ENCODE measurements around the gene RPL18.

RPL18 gene

DNA sequence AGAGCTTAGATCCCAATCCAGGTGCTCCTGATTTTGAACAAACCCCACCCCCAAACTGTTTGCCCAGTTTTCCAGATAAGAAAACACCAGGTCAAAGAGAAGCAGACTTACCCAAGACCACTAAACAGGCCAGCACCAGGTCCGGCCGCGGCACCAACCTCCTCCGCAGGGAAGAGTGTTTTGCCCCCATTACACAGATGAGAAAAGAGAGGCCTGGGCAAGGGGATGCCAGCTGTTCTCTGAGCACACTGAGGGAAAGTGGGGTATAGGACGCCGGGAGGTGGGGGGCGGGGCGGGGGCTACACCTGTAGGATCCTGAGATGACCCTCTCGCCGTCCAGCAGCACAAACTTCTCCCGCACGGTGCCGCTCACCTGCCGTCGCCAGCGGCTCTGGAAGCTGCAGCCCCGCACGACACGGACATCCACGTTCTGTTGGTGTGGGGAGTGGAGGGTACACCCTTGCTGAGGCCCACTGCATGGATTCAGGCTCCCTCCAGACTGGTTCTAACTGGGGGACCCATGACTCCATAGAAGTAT, 9.3 kb downstream of the RPL18 start:
- H3K4ac ChIP-seq (ENCODE audit: low read depth, low read length) = no peak overlapping the region
- no peak overlapping the region for H3K18ac ChIP-seq (ENCODE audit: low read length)
- no peak overlapping the region for H3K56ac ChIP-seq (ENCODE audit: low read length)
- H3K27ac ChIP-seq (ENCODE audit: low read depth, low read length) = no peak overlapping the region
- no peak overlapping the region for H2BK120ac ChIP-seq (ENCODE audit: low read depth, low read length)
- DNase-seq = no peak
- no peak overlapping the region for H4K8ac ChIP-seq (ENCODE audit: low read depth, low read length)
- H3K4me1 ChIP-seq (ENCODE audit: control insufficient read depth, low read depth, low read length) = no peaks in the 10 kb centered on the region
- no peak overlapping the region for H3K9ac ChIP-seq (ENCODE audit: low read length)
- no peak overlapping the region for H2BK5ac ChIP-seq (ENCODE audit: low read length)
- no peak overlapping the region for H3K4me2 ChIP-seq (ENCODE audit: low read length)
- no peak overlapping the region for H2AK5ac ChIP-seq (ENCODE audit: low read length)
- H4K5ac ChIP-seq (ENCODE audit: low read length) = no peak overlapping the region
- no peaks in the 10 kb centered on the region for H3K36me3 ChIP-seq (ENCODE audit: control insufficient read depth, insufficient read depth, low read length)
- no peaks in the 10 kb centered on the region for H3K79me2 ChIP-seq (ENCODE audit: control insufficient read depth, insufficient read depth, low read length)
- H3K27me3 ChIP-seq (ENCODE audit: insufficient read depth, low read length, poor library complexity) = no peaks in the 10 kb centered on the region
- no peak overlapping the region for H2BK15ac ChIP-seq (replicated peaks; ENCODE audit: low read depth)
- no peak overlapping the region for H3K4me3 ChIP-seq (ENCODE audit: low read length)
- WGBS (ENCODE audit: extremely low coverage, insufficient coverage, low lambda C conversion rate) = no CpG with 5 or more reads among the region's 20 CpGs
- H3K23ac ChIP-seq (ENCODE audit: low read length) = no peak overlapping the region
- no peaks in the 10 kb centered on the region for H3K79me1 ChIP-seq (ENCODE audit: low read length)

DNA sequence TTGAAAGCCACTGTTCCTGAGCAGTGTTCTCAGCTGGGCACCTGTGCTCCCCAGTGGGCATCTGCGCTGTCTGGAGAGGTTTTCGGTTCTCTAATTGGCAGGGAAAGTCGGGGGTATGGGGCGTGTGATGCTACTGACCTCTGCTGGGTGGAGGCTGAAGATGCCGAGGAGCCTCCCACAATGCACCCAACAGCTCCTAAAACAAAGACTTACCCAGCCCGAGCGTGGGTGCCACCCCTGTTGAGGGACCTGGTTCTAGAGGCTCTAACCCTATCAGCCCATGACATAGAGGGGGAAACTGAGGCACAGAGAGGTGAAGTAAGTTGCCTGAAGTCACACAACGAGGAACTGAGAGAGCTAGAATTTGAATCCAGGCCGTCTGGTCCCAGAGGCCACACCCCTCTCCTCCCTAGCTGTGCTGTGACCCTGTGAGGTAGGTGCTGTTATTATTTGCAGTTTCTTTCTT, 10.1 kb downstream of the RPL18 start:
- peak overlapping the region; percentile 37 for H3K56ac ChIP-seq (ENCODE audit: low read length)
- no peaks in the 10 kb centered on the region for H3K36me3 ChIP-seq (ENCODE audit: control insufficient read depth, insufficient read depth, low read length)
- no CpG with 5 or more reads among the region's 9 CpGs for WGBS (ENCODE audit: extremely low coverage, insufficient coverage, low lambda C conversion rate)
- no peaks in the 10 kb centered on the region for H3K4me1 ChIP-seq (ENCODE audit: control insufficient read depth, low read depth, low read length)
- no peaks in the 10 kb centered on the region for H3K27me3 ChIP-seq (ENCODE audit: insufficient read depth, low read length, poor library complexity)
- no peaks in the 10 kb centered on the region for H3K79me1 ChIP-seq (ENCODE audit: low read length)
- no peak overlapping the region for H2BK120ac ChIP-seq (ENCODE audit: low read depth, low read length)
- DNase-seq = peak; percentile 68
- no peak overlapping the region for H3K4me2 ChIP-seq (ENCODE audit: low read length)
- no peak overlapping the region for H4K8ac ChIP-seq (ENCODE audit: low read depth, low read length)
- H2BK5ac ChIP-seq (ENCODE audit: low read length) = no peak overlapping the region
- no peak overlapping the region for H3K4ac ChIP-seq (ENCODE audit: low read depth, low read length)
- H3K79me2 ChIP-seq (ENCODE audit: control insufficient read depth, insufficient read depth, low read length) = no peaks in the 10 kb centered on the region
- H2AK5ac ChIP-seq (ENCODE audit: low read length) = no peak overlapping the region
- H3K27ac ChIP-seq (ENCODE audit: low read depth, low read length) = no peak overlapping the region
- H4K5ac ChIP-seq (ENCODE audit: low read length) = no peak overlapping the region
- H3K18ac ChIP-seq (ENCODE audit: low read length) = no peak overlapping the region
- H3K23ac ChIP-seq (ENCODE audit: low read length) = no peak overlapping the region
- no peak overlapping the region for H3K9ac ChIP-seq (ENCODE audit: low read length)
- H3K4me3 ChIP-seq (ENCODE audit: low read length) = no peak overlapping the region
- no peak overlapping the region for H2BK15ac ChIP-seq (replicated peaks; ENCODE audit: low read depth)

DNA sequence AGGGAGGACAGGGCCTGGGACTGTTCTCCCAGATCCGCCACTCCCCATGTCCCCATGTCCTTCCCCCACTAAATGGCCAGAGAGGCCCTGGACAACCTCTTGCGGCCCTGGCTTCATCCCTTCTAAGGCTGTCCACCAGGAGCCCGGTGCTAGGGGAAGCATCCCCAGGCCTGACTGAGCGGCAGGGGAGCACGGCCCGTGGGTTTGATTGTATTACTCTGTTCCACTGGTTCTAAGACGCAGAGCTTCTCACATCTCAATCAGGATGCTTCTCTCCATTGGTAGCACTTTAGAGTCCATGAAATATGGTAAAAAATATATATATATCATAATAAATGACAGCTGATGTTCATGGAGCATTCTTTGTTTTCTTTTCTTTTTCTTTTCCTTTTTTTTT, 11.6 kb downstream of the RPL18 start:
- H3K79me1 ChIP-seq (ENCODE audit: low read length) = no peaks in the 10 kb centered on the region
- no peak overlapping the region for H3K27ac ChIP-seq (ENCODE audit: low read depth, low read length)
- H3K23ac ChIP-seq (ENCODE audit: low read length) = no peak overlapping the region
- no peak overlapping the region for H3K56ac ChIP-seq (ENCODE audit: low read length)
- H2AK5ac ChIP-seq (ENCODE audit: low read length) = no peak overlapping the region
- no peak overlapping the region for H3K4me3 ChIP-seq (ENCODE audit: low read length)
- no peaks in the 10 kb centered on the region for H3K27me3 ChIP-seq (ENCODE audit: insufficient read depth, low read length, poor library complexity)
- H3K4me1 ChIP-seq (ENCODE audit: control insufficient read depth, low read depth, low read length) = no peaks in the 10 kb centered on the region
- no peaks in the 10 kb centered on the region for H3K36me3 ChIP-seq (ENCODE audit: control insufficient read depth, insufficient read depth, low read length)
- H4K5ac ChIP-seq (ENCODE audit: low read length) = no peak overlapping the region
- H2BK120ac ChIP-seq (ENCODE audit: low read depth, low read length) = no peak overlapping the region
- no peak overlapping the region for H3K18ac ChIP-seq (ENCODE audit: low read length)
- no peaks in the 10 kb centered on the region for H3K79me2 ChIP-seq (ENCODE audit: control insufficient read depth, insufficient read depth, low read length)
- no CpG with 5 or more reads among the region's 7 CpGs for WGBS (ENCODE audit: extremely low coverage, insufficient coverage, low lambda C conversion rate)
- H3K4ac ChIP-seq (ENCODE audit: low read depth, low read length) = no peak overlapping the region
- no peak for DNase-seq
- no peak overlapping the region for H3K4me2 ChIP-seq (ENCODE audit: low read length)
- no peak overlapping the region for H3K9ac ChIP-seq (ENCODE audit: low read length)
- no peak overlapping the region for H2BK15ac ChIP-seq (replicated peaks; ENCODE audit: low read depth)
- no peak overlapping the region for H4K8ac ChIP-seq (ENCODE audit: low read depth, low read length)
- H2BK5ac ChIP-seq (ENCODE audit: low read length) = no peak overlapping the region

DNA sequence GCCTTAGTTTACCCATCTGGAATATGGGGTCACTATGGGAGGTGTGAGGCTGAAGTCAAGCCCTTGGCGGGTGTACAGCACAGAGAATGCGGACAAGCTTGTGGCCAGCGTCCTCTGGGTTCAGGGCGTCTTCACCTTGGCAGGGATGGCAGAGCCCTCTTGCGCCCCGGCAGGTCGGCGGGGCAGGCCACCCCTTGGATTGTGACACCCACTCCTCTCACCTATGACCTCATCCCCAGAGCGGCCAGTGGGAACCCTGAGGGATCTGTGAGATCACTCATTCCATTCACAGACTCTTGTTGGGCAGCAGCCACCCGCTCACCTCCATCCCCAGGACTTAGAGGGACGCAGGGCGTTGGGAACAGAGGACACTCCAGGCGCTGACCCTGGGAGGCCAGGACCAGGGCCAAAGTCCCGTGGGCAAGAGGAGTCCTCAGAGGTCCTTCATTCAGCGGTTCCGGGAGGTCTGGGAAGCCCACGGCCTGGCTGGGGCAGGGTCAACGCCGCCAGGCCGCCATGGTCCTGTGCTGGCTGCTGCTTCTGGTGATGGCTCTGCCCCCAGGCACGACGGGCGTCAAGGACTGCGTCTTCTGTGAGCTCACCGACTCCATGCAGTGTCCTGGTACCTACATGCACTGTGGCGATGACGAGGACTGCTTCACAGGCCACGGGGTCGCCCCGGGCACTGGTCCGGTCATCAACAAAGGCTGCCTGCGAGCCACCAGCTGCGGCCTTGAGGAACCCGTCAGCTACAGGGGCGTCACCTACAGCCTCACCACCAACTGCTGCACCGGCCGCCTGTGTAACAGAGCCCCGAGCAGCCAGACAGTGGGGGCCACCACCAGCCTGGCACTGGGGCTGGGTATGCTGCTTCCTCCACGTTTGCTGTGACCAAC, 12.3 kb downstream of the RPL18 start, which contains the start of gene SPACA4:
Gene SPACA4, plus strand, starts transcription at position 280 of the 896 bp plus-strand sequence. Its CDS starts 237 bp downstream, at position 517.
- WGBS (ENCODE audit: extremely low coverage, insufficient coverage, low lambda C conversion rate) = no CpG with 5 or more reads among the region's 39 CpGs
- Histone ChIP-seq H4K8ac (ENCODE audit: low read depth, low read length) (no peak within 1 kb of the TSS), H2BK15ac (replicated peaks; ENCODE audit: low read depth) (no peak within 1 kb of the TSS), H3K4me1 (ENCODE audit: control insufficient read depth, low read depth, low read length) (no peaks in the 10 kb centered on the region), H2BK5ac (ENCODE audit: low read length) (no peak within 1 kb of the TSS), H2AK5ac (ENCODE audit: low read length) (no peak within 1 kb of the TSS), H3K56ac (ENCODE audit: low read length) (no peak within 1 kb of the TSS), H4K5ac (ENCODE audit: low read length) (no peak within 1 kb of the TSS), H3K27me3 (ENCODE audit: insufficient read depth, low read length, poor library complexity) (no peaks in the 10 kb centered on the region), H3K4me2 (ENCODE audit: low read length) (no peak within 1 kb of the TSS), H3K79me1 (ENCODE audit: low read length) (no peaks in the 10 kb centered on the region), H3K18ac (ENCODE audit: low read length) (no peak within 1 kb of the TSS), H3K4me3 (ENCODE audit: low read length) (no peak within 1 kb of the TSS), H3K79me2 (ENCODE audit: control insufficient read depth, insufficient read depth, low read length) (no peaks in the 10 kb centered on the region), H3K23ac (ENCODE audit: low read length) (no peak within 1 kb of the TSS), H3K4ac (ENCODE audit: low read depth, low read length) (no peak within 1 kb of the TSS), H2BK120ac (ENCODE audit: low read depth, low read length) (no peak within 1 kb of the TSS), H3K27ac (ENCODE audit: low read depth, low read length) (no peak within 1 kb of the TSS), H3K36me3 (ENCODE audit: control insufficient read depth, insufficient read depth, low read length) (no peaks in the 10 kb centered on the region), H3K9ac (ENCODE audit: low read length) (no peak within 1 kb of the TSS)
- DNase-seq = no peak

DNA sequence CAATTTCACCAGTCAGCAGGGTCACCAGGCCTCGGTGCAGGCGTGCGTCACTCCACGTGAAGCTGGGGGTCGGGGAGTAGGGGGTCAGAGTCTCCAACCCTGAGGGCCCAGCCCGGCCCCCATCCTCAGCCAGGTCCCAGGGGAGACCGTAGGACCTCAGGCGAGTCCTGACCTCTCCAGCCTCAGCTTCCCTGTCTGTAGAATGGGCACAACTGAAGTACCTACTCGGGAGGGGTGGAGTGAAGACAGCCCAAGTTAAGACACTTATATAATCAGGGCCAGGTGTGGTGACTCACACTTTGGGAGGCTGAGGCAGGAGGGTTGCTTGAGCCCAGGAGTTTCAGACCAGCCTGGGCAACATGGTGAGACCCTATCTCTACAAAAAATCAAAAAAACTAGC, 15.1 kb downstream of the RPL18 start:
- Histone ChIP-seq H3K79me1 (ENCODE audit: low read length) (no peaks in the 10 kb centered on the region), H2AK5ac (ENCODE audit: low read length) (no peak overlapping the region)
- WGBS (ENCODE audit: extremely low coverage, insufficient coverage, low lambda C conversion rate) = no CpG with 5 or more reads among the region's 9 CpGs

More for the DNA sequence above, 15.1 kb downstream of the RPL18 start:
- no peak for DNase-seq
- no peaks in the 10 kb centered on the region for H3K27me3 ChIP-seq (ENCODE audit: insufficient read depth, low read length, poor library complexity)
- H3K4me1 ChIP-seq (ENCODE audit: control insufficient read depth, low read depth, low read length) = no peaks in the 10 kb centered on the region
- H2BK15ac ChIP-seq (replicated peaks; ENCODE audit: low read depth) = no peak overlapping the region
- H2BK120ac ChIP-seq (ENCODE audit: low read depth, low read length) = no peak overlapping the region
- no peak overlapping the region for H3K4me3 ChIP-seq (ENCODE audit: low read length)
- H3K56ac ChIP-seq (ENCODE audit: low read length) = no peak overlapping the region
- H3K4me2 ChIP-seq (ENCODE audit: low read length) = no peak overlapping the region
- no peak overlapping the region for H3K27ac ChIP-seq (ENCODE audit: low read depth, low read length)
- H4K5ac ChIP-seq (ENCODE audit: low read length) = no peak overlapping the region
- no peak overlapping the region for H3K9ac ChIP-seq (ENCODE audit: low read length)
- no peak overlapping the region for H3K18ac ChIP-seq (ENCODE audit: low read length)
- H4K8ac ChIP-seq (ENCODE audit: low read depth, low read length) = no peak overlapping the region
- H3K4ac ChIP-seq (ENCODE audit: low read depth, low read length) = no peak overlapping the region
- H2BK5ac ChIP-seq (ENCODE audit: low read length) = no peak overlapping the region
- no peaks in the 10 kb centered on the region for H3K36me3 ChIP-seq (ENCODE audit: control insufficient read depth, insufficient read depth, low read length)
- no peaks in the 10 kb centered on the region for H3K79me2 ChIP-seq (ENCODE audit: control insufficient read depth, insufficient read depth, low read length)
- no peak overlapping the region for H3K23ac ChIP-seq (ENCODE audit: low read length)
